Stimulated activated naive CD4-positive, alpha-beta T cell (primary cell): ENCODE results near the gene ZMYND12.

ENCODE experiments used
- DNase-seq, 6 experiments: peaks; one replicate each; lab custom pipeline; 2025; lab: John Stamatoyannopoulos, UW

The ZMYND12 gene

GRCh38 chr1:42439940-42440339, 15.9 kb downstream of the ZMYND12 start:
- DNase-seq: no peak

GRCh38 chr1:42434340-42434739, 21.5 kb downstream of the ZMYND12 start:
- DNase-seq: no peak

DNA sequence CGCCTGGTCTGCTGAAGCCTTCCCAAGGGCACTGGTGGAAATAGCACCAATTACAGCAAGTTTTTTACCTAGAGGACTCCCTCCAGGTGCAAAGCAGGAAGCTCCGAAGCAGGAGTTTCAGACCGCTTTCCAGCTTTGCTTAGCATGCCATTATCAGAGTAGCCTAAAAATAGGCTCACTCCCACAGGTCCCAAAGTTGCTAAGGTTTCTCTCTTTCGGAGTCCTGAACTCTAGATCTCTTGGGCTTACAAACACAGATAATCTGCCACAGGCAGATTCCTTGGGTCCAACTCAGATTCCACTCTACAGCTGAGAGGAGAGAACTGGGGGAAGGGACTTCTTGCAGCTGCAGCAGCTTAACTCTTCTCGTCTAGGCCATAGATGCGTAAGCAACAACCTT, 22.5 kb downstream of the ZMYND12 start:
- no peak for DNase-seq

DNA sequence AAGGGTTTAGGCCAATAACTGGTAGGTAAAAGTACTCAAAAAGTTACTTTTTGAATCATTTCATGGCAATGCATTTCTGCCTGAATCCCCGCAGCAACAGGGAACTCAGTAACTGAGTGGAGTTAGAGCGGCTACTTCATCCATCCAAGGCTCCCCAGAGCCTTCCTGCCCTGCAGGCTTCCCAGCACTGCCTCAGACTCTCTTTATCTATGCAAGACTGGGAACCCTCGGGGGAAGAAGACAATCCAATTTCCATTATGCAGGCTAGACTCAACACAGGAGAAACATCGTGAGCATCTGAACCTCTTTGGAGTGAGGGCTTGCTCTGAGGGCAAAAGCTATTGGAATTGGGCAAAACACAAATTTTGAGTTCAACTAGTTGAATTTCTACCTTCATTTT, 23.1 kb downstream of the ZMYND12 start:
- DNase-seq: no peak

DNA sequence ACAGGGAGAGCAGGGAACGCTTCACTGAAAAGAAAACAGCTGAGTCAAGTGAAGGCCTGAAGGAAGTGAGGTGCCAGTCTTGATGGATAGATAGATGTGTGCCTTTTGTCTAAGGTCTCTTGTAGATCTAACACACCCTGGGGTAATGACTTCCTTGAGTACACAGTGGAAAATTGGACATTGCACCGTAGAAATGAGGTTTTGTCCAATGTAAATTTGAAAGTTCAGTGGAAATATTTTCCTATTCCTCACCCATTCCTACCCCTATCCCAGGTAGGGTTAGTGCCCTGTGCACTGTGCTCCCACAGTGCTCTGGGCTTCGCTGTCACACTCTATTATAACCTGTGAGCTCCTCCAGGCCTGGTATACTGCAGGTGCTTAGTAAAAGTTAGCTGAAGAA, 24.3 kb downstream of the ZMYND12 start:
- no peak for DNase-seq

DNA sequence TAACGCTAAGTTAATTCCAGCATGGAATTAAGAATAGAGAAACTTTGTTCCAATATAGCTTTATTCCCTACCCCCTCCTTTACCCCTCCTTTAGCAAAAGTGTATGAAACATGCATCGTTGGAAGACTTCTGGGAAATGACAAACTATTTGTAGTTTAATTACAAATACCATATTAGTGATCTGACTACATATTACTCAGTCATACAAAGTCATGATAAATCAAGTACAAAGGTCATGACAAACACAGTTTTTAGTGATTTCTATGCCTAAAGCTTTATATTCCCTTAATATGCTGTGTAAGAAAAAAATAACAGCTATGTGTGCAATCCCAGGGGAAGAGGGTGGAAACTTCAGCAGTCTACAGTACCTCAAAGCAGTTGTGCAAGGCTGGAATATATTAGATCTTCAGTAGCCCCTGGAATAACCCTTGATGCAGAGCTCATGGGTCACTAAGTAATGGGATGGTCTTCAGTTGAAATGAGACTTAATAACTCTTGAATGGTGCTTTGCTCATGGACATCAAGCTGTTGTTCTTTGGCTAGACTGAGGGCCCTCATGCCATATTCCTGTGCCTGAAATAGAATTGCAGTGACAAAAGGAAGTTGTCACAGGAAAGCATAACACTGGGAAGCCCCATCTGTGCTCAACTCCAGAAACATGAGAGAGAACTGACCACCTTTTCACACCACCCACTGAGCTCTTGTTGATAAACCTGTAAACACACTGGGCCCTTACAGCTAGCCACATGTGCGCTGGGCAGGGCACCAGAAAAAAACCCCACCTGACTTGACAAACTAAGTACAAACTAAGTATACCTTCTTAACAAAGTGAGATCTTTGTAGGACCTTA, 25.3 kb downstream of the ZMYND12 start:
- no peak for DNase-seq

- DNase-seq: no peak
Measured at GRCh38 chr1:42429603-42430002, 26.2 kb downstream of the ZMYND12 start.

DNA sequence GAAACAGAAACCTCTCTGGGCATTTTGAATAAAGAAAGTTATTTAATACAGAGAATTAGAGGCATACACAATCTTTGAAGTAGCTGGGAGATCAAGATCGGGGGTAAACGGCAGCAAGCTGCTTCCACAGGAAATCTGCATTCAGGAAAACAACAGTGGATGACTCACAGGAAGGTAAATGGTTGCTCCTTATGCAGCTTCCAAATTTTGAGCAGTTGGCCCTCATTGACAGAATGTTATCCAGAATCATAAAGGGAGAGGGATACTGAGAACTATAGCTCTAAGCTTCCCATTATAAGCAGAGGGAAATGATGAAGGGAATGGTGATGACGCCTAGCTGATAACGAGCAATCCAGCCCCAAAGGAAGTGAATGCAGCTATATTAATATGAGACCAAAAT, 28.6 kb downstream of the ZMYND12 start:
- no peak for DNase-seq

GRCh38 chr1:42424201-42424600, 31.6 kb downstream of the ZMYND12 start:
- DNase-seq: no peak

DNA sequence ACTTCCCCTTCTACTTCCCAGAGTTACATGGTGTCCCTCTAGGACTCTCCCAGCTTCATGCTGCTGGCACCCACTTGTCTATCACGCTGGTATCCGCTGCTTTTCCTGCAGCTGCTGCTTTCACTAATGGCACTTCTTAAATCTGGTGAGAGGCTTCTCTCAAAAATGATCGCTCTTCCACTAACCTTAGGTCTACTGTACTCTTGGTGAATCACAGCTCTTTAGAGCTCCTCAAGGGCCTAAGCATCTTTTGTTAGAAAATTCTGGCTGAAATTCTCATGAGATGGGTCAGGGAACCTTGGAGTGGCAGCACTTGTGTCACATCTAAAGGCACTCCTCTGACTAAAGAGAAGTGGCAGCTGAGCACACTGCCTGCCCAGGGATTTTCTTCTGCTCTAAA, 32.1 kb downstream of the ZMYND12 start:
- DNase-seq: no peak

DNA sequence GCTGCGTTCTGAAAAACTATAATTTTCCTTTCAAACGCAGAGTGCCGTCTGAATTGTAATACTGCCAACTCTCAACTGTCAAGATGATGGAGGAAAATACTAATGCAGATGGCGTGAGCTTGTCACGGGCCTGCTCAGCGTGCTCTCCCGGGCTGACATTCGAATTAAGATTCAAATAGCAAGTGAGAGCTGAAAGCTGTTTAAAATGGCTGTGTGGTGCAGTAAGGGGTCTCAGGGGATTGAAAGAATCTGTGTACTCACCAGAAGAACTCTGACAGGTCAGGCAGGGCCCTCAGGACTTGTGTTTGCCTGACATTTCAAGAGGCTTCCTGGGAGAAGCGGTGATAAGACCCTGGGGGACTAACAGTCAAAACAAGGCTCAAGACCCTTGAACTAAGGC, 33.1 kb downstream of the ZMYND12 start:
- no peak for DNase-seq

DNA sequence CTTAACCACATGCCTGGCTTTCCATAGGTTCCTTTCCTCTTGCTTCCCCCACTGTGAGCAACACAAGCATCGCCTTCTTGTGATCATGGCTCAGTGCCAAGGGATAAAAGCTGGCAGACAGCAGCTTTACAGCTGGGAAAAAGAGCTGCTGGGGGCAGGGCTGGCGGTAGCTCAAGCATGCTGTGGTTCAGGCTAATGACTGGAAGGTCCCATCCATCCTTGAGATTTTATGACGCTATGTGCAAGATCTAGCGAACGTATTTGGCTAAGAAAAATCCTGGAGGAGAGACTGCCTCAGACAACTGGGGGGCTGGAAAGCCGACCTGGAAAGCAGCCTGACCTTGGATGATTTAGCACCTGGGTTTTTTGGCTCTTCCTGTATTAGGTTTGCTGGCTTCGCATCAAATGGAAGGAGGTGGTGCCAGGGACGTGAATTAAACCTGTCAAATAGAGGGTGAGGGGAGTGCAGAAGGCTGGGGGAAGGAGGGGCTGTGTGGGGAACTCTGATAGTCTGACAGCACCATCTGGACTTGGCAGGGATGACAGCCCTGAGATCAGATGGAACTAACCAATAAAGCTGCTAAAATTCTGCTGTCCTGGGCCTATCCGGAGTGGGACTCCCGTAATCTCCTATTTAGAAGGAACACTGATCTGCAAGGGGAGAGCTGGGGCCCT, 34.8 kb downstream of the ZMYND12 start:
- no peak for DNase-seq

DNA sequence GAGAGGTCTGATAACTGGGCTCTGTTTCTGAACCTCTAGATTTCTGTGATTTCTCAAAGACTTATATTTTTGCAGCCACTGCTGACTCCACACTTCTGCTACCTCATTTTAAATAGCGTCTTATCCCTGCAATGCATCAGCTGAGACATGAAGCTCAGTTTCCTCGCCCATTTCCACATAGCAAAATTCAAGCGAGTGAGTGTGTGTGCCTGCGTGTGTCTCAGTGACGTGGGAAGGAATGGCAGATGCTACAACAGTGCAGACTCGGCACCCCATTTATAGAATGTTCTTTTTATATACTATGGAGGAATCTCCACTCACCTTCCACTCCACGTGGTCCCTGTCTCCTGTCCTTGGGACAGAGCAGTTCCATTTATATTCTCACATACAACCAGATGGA, 35.7 kb downstream of the ZMYND12 start:
- no peak for DNase-seq

- DNase-seq: no peak
Measured at GRCh38 chr1:42419126-42419821, 36.5 kb downstream of the ZMYND12 start.

- no peak for DNase-seq
Measured at GRCh38 chr1:42418516-42418915, 37.3 kb downstream of the ZMYND12 start.

- no peak for DNase-seq
Measured at GRCh38 chr1:42417166-42417565, 38.7 kb downstream of the ZMYND12 start.

DNA sequence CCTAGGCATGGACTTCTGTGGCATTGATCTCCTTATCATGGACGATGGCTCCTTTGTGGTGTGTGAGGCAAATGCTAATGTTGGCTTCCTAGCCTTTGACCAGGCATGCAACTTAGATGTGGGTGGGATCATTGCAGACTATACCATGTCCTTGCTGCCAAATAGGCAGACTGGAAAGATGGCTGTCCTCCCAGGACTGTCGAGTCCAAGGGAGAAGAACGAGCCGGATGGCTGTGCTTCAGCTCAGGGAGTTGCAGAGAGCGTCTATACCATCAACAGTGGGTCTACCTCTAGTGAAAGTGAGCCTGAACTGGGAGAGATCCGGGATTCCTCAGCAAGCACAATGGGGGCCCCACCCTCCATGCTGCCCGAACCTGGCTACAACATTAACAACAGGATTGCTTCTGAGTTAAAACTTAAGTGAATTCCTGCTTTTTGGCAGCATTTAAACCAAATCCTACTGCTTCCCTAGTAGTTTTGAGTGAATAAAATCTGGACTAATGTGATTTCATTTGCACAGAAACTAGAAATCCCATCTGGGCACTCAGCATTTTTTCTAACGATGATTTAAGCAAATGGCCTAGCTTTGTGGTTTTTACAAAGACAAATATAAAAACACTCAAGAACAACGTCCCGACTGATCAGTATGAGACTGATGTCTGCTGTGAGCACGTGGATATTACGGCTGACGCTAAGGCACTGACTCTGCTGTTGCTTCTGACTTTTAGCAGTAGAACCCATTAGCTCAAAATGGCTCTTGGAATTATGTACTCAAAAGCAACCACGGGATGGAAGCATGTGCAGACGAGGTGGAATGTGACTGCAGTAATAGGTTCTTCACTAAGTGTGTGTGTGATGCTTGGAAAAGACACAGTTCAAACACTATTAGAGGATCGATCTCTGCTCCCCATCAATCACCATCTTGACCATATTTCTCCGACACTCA, 41.0 kb downstream of the ZMYND12 start:
- no peak for DNase-seq

GRCh38 chr1:42403880-42404400, 51.9 kb downstream of the ZMYND12 start:
- DNase-seq: no peak

- DNase-seq: no peak
Measured at GRCh38 chr1:42399315-42400100, 56.3 kb downstream of the ZMYND12 start.

DNA sequence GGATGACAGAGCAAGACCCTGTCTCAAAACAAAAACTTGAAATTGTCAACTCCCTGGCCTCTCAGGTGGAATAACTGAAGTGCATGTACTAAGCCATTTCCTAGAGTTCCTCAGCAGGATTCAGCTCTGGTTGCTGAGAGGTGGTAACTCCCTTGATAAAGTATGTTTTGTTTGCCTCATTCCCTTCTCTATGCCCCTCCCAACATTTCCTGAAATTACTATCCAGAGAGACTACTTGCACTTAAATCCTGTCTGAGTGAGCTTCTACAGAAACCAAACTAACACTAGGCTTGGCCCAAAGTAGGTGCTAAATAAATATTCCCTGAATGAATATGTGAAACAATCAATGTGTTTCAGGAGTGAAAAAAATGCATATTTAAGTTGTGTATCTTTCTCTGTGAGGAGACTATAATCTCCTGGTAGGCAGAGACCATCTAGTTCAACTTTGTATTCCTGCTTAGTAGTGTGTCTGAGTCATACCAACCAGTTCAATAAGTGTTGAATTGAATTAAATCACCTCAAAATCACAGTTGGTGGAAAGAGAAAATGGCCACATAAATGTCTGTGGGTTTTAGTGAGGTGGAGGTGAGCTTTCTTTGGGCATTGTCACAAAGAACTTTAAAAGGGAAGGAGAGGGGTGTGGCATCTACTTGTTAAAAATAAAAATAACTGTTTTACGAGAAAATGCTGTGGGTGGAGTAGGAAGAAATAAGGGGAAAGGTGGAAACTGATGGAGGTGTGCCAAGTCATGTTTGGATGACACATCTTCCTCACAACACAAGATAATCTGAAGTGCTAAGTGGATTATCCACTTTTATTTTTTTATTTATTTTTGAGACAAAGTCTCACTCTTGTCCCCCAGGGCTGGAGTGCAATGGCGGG, 62.6 kb downstream of the ZMYND12 start:
- DNase-seq: no peak
